Measurements from ENCODE around the gene RGS7.

GRCh38 chr1:241181471-241181870, 175.5 kb downstream of the RGS7 start:
- TF ChIP-seq CTCF (IDR thresholded peaks at IDR 0.05), result no peak
- no peak for TF ChIP-seq POLR2A (IDR thresholded peaks at IDR 0.05)
- TF ChIP-seq POLR2AphosphoS5 (IDR thresholded peaks at IDR 0.05), result no peak
- no peak for TF ChIP-seq EP300 (IDR thresholded peaks at IDR 0.05)

Measured in gastroesophageal sphincter (tissue), 3 donors.